HepG2 (cell line): ENCODE results near the gene PRDM10. TPM values are rescaled to one million over a fixed set of nuclear protein-coding genes. Genes with fewer than 3 reads are reported as not detected.

Source experiments
- ARNT ChIP-seq: fragments of 450-650 bp; IDR thresholded peaks from 2 replicates; pipeline ENCODE4 v1.6.1; 2017
- CEBPG ChIP-seq: IDR thresholded peaks from 2 replicates; pipeline ENCODE4 v1.6.1; 2016
- MYNN ChIP-seq: sonication (generic); formaldehyde crosslinking; IDR thresholded peaks from 2 replicates; pipeline ENCODE4 v1.4.0; 2020; ENCODE audit warnings: mild to moderate bottlenecking, low read depth, missing genetic modification reagents
- PAWR ChIP-seq: sonication (generic); formaldehyde crosslinking; IDR thresholded peaks from 2 replicates; pipeline ENCODE4 v1.4.0; 2020; ENCODE audit warnings: missing genetic modification reagents, mild to moderate bottlenecking, borderline replicate concordance
- PTBP1 ChIP-seq: fragments of 200-400 bp; formaldehyde crosslinking; IDR thresholded peaks from 2 replicates; pipeline ENCODE4 v1.6.1; 2018; ENCODE audit warnings: low read length, low read depth; ENCODE audit not compliant: poor library complexity, severe bottlenecking
- RXRA ChIP-seq: sonication (generic); formaldehyde crosslinking; IDR thresholded peaks from 2 replicates; pipeline ENCODE4 v1.5.1; 2020; ENCODE audit warnings: missing genetic modification reagents
- ZBTB25 ChIP-seq: IDR thresholded peaks from 2 replicates; pipeline ENCODE4 v1.6.1; 2018; ENCODE audit warnings: missing genetic modification reagents
- ZNF317 ChIP-seq: sonication (generic); formaldehyde crosslinking; IDR thresholded peaks from 2 replicates; pipeline ENCODE4 v1.5.0; 2020; ENCODE audit warnings: mild to moderate bottlenecking, missing genetic modification reagents
- ZSCAN9 ChIP-seq: IDR thresholded peaks from 2 replicates; pipeline ENCODE4 v1.6.1; 2016; ENCODE audit warnings: borderline replicate concordance
- ZZZ3 ChIP-seq: sonication (generic); formaldehyde crosslinking; IDR thresholded peaks from 2 replicates; pipeline ENCODE4 v1.4.0; 2020; ENCODE audit warnings: missing genetic modification reagents, mild to moderate bottlenecking, borderline replicate concordance
- polyA plus RNA-seq, 8 experiments: library from polyadenylated mRNA; depleted of rRNA in 3 of 8; stranded (reverse) in 7 of 8; unstranded in 1 of 8; fragments of >200 nt; fragmentation: Illumina TruSeq in 4 of 8; extraction: Trizol in 4 of 8; gene quantifications; 2 replicates each; pipeline versions ENCODE4 v1.2.1 to v1.2.3, GENCODE V29; 2011 to 2016; ENCODE audit warnings: low read depth in 4 of 8, missing spikeins in 1 of 8, mixed read lengths in 1 of 8; ENCODE audit not compliant: insufficient read depth in 1 of 8
- total RNA-seq, 5 experiments: library from RNA; depleted of rRNA; stranded (reverse); fragments of >200 nt; fragmentation: Illumina TruSeq; extraction: Trizol; gene quantifications; 2 replicates each; pipeline ENCODE4 v1.2.3, GENCODE V29; 2016; ENCODE audit warnings: low read depth in 1 of 5
- TF ChIP-seq, protein P1 (sequence below): sonication (generic); formaldehyde crosslinking; IDR thresholded peaks from 2 replicates; pipeline ENCODE4 v1.8.0; 2022; ENCODE audit warnings: mild to moderate bottlenecking, missing genetic modification reagents; ENCODE audit not compliant: insufficient replicate concordance
- TF ChIP-seq, protein P2 (sequence below): sonication (generic); formaldehyde crosslinking; IDR thresholded peaks from 2 replicates; pipeline ENCODE4 v1.4.0; 2020; ENCODE audit warnings: mild to moderate bottlenecking, missing genetic modification reagents
- TF ChIP-seq, protein P3 (sequence below): fragments of 450-650 bp; IDR thresholded peaks from 2 replicates; pipeline ENCODE4 v1.6.1; 2017; ENCODE audit warnings: mild to moderate bottlenecking

Gene PRDM10
- total and polyA plus RNA-seq, 2 of the 13 experiments (the other 11 are each of a cell fraction or from before 2014, with no cell fraction given), result 5.7 to 5.8 TPM

DNA sequence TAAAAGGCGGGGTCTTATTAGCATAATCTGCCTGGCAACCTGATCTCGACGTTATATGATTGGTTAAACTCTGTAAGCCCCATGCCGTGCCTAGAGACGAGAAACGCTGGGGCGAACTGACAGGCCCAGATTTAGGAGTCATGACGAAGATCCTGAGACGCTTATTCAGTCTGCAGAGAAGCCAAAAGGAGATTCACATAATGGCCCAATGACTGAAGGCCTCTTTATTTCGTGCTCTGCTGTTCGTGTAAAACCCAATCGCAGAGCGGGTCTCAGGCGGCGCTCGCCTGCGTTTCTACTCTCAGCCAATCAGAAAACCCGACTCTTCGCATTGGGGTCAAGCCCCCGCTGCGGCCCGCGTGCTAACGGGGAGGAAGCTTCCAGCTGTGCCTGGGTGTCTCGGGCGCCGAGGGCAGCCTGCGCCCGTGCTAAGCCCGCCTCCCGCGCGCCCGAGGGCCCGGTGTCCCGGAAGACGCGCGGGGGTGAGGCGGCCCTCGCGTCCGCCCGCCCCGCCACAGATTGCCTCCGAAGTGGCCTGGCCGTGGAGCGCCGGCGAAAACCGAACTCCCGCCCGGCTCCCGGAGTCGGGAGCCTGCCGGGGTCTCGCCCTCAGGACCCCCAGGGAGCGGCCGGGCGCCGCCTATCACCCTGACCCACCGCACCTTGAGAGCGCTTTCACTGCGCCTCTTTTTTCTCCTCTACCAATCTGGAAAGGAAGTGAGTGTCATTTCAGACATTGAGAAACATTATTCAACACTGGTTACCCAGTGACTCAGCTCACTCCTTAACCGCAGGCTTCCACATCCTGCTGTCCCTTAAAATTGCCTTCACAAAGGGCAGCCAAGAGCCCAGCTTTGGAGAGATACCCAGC is 446 bp upstream of the PRDM10 start (continued):
- TF ChIP-seq, protein P1, sequence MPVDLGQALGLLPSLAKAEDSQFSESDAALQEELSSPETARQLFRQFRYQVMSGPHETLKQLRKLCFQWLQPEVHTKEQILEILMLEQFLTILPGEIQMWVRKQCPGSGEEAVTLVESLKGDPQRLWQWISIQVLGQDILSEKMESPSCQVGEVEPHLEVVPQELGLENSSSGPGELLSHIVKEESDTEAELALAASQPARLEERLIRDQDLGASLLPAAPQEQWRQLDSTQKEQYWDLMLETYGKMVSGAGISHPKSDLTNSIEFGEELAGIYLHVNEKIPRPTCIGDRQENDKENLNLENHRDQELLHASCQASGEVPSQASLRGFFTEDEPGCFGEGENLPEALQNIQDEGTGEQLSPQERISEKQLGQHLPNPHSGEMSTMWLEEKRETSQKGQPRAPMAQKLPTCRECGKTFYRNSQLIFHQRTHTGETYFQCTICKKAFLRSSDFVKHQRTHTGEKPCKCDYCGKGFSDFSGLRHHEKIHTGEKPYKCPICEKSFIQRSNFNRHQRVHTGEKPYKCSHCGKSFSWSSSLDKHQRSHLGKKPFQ (CRISPR knock-in tag), result peak; percentile 24
- peak; percentile 95 for TF ChIP-seq ZBTB25 (CRISPR knock-in tag)
- TF ChIP-seq ZZZ3, result 0 out of 2 replicates have a peak, but pooled peaks have one; percentile 12
- TF ChIP-seq PAWR (CRISPR knock-in tag), result no peak
- TF ChIP-seq, protein P2, sequence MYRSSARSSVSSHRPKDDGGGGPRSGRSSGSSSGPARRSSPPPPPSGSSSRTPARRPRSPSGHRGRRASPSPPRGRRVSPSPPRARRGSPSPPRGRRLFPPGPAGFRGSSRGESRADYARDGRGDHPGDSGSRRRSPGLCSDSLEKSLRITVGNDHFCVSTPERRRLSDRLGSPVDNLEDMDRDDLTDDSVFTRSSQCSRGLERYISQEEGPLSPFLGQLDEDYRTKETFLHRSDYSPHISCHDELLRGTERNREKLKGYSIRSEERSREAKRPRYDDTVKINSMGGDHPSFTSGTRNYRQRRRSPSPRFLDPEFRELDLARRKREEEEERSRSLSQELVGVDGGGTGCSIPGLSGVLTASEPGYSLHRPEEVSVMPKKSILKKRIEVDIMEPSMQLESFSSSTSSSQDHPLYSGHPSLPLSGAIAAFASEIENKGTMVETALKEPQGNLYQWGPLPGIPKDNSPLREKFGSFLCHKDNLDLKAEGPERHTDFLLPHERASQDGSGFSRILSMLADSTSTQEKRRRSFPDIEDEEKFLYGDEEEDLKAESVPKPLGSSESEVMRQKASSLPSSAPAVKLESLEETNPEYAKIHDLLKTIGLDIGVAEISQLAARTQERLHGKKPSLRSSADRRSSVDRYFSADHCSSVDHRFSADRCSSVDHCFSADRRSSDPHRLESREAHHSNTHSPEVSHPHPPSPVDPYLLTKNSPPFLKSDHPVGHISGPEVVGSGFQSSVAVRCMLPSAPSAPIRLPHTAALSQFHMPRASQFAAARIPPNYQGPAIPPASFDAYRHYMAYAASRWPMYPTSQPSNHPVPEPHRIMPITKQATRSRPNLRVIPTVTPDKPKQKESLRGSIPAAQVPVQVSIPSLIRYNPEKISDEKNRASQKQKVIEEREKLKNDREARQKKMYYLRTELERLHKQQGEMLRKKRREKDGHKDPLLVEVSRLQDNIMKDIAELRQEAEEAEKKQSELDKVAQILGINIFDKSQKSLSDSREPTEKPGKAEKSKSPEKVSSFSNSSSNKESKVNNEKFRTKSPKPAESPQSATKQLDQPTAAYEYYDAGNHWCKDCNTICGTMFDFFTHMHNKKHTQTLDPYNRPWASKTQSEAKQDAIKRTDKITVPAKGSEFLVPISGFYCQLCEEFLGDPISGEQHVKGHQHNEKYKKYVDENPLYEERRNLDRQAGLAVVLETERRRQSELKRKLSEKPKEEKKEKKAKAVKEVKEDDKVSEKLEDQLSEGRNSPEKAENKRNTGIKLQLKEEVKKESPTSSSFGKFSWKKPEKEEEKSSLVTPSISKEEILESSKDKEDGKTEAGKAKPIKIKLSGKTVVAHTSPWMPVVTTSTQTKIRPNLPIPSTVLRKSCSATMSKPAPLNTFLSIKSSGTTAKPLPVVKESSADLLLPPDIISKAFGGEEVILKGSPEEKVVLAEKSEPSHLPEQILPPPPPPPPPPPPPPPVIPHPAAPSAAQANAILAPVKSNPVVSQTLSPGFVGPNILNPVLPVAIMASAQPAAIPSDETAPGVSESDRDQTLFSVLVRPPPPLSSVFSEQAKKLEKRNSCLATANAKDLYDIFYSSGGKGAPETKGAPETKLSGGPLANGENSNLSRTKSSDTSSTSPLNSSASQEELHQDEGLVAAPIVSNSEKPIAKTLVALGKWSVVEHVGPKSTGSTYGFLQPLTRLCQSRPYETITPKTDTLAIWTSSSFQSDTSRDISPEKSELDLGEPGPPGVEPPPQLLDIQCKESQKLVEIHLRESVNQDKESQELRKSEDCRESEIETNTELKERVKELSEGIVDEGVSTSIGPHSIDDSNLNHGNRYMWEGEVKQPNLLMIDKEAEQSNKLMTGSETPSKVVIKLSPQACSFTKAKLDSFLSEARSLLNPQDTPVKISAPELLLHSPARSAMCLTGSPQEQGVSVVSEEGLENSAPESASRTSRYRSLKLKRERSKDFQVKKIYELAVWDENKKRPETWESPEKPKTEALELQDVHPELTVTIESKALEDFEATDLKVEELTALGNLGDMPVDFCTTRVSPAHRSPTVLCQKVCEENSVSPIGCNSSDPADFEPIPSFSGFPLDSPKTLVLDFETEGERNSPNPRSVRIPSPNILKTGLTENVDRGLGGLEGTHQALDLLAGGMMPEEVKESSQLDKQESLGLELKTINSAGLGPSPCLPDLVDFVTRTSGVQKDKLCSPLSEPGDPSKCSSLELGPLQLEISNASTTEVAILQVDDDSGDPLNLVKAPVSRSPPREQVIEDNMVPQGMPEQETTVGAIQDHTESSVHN (CRISPR knock-in tag), result no peak
- TF ChIP-seq, protein P3, sequence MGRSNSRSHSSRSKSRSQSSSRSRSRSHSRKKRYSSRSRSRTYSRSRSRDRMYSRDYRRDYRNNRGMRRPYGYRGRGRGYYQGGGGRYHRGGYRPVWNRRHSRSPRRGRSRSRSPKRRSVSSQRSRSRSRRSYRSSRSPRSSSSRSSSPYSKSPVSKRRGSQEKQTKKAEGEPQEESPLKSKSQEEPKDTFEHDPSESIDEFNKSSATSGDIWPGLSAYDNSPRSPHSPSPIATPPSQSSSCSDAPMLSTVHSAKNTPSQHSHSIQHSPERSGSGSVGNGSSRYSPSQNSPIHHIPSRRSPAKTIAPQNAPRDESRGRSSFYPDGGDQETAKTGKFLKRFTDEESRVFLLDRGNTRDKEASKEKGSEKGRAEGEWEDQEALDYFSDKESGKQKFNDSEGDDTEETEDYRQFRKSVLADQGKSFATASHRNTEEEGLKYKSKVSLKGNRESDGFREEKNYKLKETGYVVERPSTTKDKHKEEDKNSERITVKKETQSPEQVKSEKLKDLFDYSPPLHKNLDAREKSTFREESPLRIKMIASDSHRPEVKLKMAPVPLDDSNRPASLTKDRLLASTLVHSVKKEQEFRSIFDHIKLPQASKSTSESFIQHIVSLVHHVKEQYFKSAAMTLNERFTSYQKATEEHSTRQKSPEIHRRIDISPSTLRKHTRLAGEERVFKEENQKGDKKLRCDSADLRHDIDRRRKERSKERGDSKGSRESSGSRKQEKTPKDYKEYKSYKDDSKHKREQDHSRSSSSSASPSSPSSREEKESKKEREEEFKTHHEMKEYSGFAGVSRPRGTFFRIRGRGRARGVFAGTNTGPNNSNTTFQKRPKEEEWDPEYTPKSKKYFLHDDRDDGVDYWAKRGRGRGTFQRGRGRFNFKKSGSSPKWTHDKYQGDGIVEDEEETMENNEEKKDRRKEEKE, result no peak
- TF ChIP-seq ARNT, result no peak
- TF ChIP-seq ZSCAN9 (CRISPR knock-in tag), result peak; percentile 66; the same call in 1 of the 2 replicates
- no peak for TF ChIP-seq CEBPG (CRISPR knock-in tag)
- TF ChIP-seq PTBP1, result no peak
- peak; percentile 83 for TF ChIP-seq RXRA (CRISPR knock-in tag)
- no peak; the same call in 1 of the 2 replicates for TF ChIP-seq MYNN
- no peak; the same call in none of the 2 replicates for TF ChIP-seq ZNF317 (CRISPR knock-in tag)
